HG03280 (cell line): ENCODE data around the gene SPDEF.

Source experiments
- ATAC-seq: cut with Tn5 transposase; IDR thresholded peaks from one replicate; pipeline ENCODE4 v1.9.1; 2021; ENCODE audit warnings: mild to moderate bottlenecking, moderate library complexity; ENCODE audit not compliant: unreplicated experiment

SPDEF gene

GRCh38 chr6:34530753-34531365, 25.3 kb downstream of the SPDEF start:
- ATAC-seq = no peak

GRCh38 chr6:34529665-34530327, 26.3 kb downstream of the SPDEF start:
- no peak for ATAC-seq

- ATAC-seq = no peak
Measured at GRCh38 chr6:34528996-34529664, 27.0 kb downstream of the SPDEF start.

GRCh38 chr6:34527751-34528670, 28.1 kb downstream of the SPDEF start:
- ATAC-seq = no peak

- ATAC-seq = peak; percentile 81
Measured at GRCh38 chr6:34526992-34527728, 29.0 kb downstream of the SPDEF start.

GRCh38 chr6:34526241-34526972, 29.7 kb downstream of the SPDEF start:
- no peak for ATAC-seq

GRCh38 chr6:34525431-34526175, 30.5 kb downstream of the SPDEF start:
- ATAC-seq = no peak

- ATAC-seq = no peak
Measured at GRCh38 chr6:34524971-34525370, 31.2 kb downstream of the SPDEF start.

GRCh38 chr6:34524499-34524898, 31.6 kb downstream of the SPDEF start:
- no peak for ATAC-seq

GRCh38 chr6:34523441-34524206, 32.5 kb downstream of the SPDEF start:
- ATAC-seq = no peak

GRCh38 chr6:34522761-34523160, 33.4 kb downstream of the SPDEF start:
- ATAC-seq = no peak

- no peak for ATAC-seq
Measured at GRCh38 chr6:34521463-34522285, 34.5 kb downstream of the SPDEF start.

- no peak for ATAC-seq
Measured at GRCh38 chr6:34520645-34521462, 35.3 kb downstream of the SPDEF start.

GRCh38 chr6:34519971-34520644, 36.0 kb downstream of the SPDEF start:
- ATAC-seq = no peak

GRCh38 chr6:34518669-34519365, 37.3 kb downstream of the SPDEF start:
- ATAC-seq = no peak

GRCh38 chr6:34517966-34518365, 38.2 kb downstream of the SPDEF start:
- ATAC-seq = no peak
